ENCODE data around the gene UMODL1.

DNA sequence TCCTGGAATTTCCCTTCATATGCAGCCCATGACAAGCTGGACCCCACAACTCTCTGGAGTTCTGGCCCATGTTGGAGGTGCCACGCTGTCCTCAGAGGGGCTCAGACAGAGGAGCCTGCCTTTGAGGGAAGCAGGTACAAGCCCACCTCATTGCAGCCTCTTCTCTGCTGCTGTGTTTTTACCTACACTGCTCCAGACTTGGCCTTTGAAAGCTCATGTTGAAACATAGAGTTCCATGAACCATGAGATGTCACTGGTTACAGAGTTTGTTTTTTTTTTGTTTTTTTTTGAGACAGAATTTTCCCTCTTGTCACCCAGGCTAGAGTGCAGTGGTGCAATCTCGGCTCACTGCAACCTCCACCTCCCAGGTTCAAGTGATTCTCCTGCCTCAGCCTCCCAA is 38.9 kb upstream of the UMODL1 start:
- TF ChIP-seq, protein P1, sequence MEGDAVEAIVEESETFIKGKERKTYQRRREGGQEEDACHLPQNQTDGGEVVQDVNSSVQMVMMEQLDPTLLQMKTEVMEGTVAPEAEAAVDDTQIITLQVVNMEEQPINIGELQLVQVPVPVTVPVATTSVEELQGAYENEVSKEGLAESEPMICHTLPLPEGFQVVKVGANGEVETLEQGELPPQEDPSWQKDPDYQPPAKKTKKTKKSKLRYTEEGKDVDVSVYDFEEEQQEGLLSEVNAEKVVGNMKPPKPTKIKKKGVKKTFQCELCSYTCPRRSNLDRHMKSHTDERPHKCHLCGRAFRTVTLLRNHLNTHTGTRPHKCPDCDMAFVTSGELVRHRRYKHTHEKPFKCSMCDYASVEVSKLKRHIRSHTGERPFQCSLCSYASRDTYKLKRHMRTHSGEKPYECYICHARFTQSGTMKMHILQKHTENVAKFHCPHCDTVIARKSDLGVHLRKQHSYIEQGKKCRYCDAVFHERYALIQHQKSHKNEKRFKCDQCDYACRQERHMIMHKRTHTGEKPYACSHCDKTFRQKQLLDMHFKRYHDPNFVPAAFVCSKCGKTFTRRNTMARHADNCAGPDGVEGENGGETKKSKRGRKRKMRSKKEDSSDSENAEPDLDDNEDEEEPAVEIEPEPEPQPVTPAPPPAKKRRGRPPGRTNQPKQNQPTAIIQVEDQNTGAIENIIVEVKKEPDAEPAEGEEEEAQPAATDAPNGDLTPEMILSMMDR (IDR thresholded peaks at IDR 0.05) = no peak
- TF ChIP-seq EZH2phosphoT487 (IDR thresholded peaks at IDR 0.05) (no peak), EZH2 (IDR thresholded peaks at IDR 0.05) (no peak)
